ENCODE data around the gene PPP6R1.

DNA sequence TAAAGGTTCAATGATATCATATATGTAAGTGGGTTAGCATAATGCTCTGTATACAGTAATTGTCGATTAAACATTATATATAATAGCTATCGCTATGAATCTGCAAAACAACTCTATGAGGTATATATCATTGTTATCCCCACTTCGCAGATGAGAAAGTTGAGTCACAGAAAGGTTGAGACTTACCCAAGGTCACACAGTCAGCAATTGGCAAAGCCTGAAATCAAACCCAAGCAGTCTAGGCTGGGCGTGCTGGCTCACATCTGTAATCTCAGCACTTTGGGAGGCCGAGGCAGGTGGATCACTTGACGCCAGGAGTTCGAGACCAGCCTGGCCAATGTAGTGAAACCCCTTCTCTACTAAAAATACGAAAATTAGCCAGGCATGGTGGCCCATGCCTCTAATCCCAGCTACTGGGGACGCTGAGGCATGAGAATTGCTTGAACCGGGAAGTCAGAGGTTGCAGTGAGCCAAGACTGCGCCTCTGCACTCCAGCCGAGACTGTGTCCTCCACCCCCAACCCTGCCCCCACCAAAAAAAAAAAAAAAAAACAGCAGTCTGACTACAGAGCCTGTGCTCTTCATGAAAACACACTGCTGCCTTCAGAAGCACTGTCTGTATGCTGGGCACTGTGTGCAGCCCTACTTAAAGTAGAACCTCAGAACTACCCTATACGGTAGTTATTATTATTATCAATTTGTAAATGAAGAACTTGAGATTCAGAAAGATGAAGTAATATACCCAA lies 19.7 kb upstream of the PPP6R1 start:
- TF ChIP-seq, protein P1, sequence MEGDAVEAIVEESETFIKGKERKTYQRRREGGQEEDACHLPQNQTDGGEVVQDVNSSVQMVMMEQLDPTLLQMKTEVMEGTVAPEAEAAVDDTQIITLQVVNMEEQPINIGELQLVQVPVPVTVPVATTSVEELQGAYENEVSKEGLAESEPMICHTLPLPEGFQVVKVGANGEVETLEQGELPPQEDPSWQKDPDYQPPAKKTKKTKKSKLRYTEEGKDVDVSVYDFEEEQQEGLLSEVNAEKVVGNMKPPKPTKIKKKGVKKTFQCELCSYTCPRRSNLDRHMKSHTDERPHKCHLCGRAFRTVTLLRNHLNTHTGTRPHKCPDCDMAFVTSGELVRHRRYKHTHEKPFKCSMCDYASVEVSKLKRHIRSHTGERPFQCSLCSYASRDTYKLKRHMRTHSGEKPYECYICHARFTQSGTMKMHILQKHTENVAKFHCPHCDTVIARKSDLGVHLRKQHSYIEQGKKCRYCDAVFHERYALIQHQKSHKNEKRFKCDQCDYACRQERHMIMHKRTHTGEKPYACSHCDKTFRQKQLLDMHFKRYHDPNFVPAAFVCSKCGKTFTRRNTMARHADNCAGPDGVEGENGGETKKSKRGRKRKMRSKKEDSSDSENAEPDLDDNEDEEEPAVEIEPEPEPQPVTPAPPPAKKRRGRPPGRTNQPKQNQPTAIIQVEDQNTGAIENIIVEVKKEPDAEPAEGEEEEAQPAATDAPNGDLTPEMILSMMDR (IDR thresholded peaks at IDR 0.05), result no peak
- TF ChIP-seq POLR2A (IDR thresholded peaks at IDR 0.05), result no peak

Measured in uterus (tissue), 2 donors.